ENCODE data around the gene C1QTNF1.

- TF ChIP-seq CTCF (conservative IDR thresholded peaks at IDR 0.05; ENCODE audit: low read length) (no peak), EZH2phosphoT487 (IDR thresholded peaks at IDR 0.05; ENCODE audit: borderline replicate concordance, low read depth, low read length) (no peak)
These were observed 11.3 kb upstream of the C1QTNF1 start for GRCh38 chr17:79012563-79013134.
